GM12873 (cell line): Measurements from ENCODE around the gene MYO1E.

ENCODE experiments used
- CTCF ChIP-seq: IDR thresholded peaks from 2 replicates; pipeline ENCODE4 v1.5.1; 2012; ENCODE audit warnings: low read depth, mild to moderate bottlenecking, moderate library complexity, low read length, control low read depth; ENCODE audit not compliant: insufficient read depth; ENCODE audit errors: missing control alignments

MYO1E gene

GRCh38 chr15:59191855-59192237, 180.8 kb downstream of the MYO1E start:
- no peak for TF ChIP-seq CTCF

GRCh38 chr15:59190291-59190690, 182.4 kb downstream of the MYO1E start:
- no peak for TF ChIP-seq CTCF

- TF ChIP-seq CTCF, result no peak
These were observed 183.4 kb downstream of the MYO1E start for GRCh38 chr15:59189241-59189640.

GRCh38 chr15:59186501-59186900, 186.2 kb downstream of the MYO1E start:
- TF ChIP-seq CTCF, result no peak

- no peak for TF ChIP-seq CTCF
These were observed 186.9 kb downstream of the MYO1E start for GRCh38 chr15:59185725-59186124.

GRCh38 chr15:59180945-59181600, 191.6 kb downstream of the MYO1E start:
- TF ChIP-seq CTCF, result no peak

GRCh38 chr15:59179717-59180116, 193.0 kb downstream of the MYO1E start:
- TF ChIP-seq CTCF, result no peak

- no peak for TF ChIP-seq CTCF
These were observed 194.4 kb downstream of the MYO1E start for GRCh38 chr15:59178151-59178695.
